ENCODE measurements around the gene ADCYAP1. TPM values are rescaled to one million over a fixed set of nuclear protein-coding genes. Genes with fewer than 3 reads are reported as not detected.
A peak's percentile ranks its signal among the peaks of the same experiment; 100 is the strongest.

The ADCYAP1 gene
- total and polyA plus RNA-seq, 2 donors (not counting 1 experiment from before 2014, with no cell fraction given), result not detected

- no peak overlapping the region for H3K4me2 ChIP-seq (ENCODE audit: extremely low read depth, insufficient read depth, low read length)
- H3K4me3 ChIP-seq (replicated peaks in 1 of 4; ENCODE audit: control extremely low read depth in 1 of 4, insufficient read depth in 1 of 4, low read depth in 3 of 4, low read length in 4 of 4), result no peak overlapping the region
- DNase-seq (ENCODE audit: low read depth in 2 of 2), result no peak
- H3K36me3 ChIP-seq (ENCODE audit: control insufficient read depth, insufficient read depth, low read length), result no peaks in the 10 kb centered on the region
- no peaks in the 10 kb centered on the region for H3K79me2 ChIP-seq (ENCODE audit: control insufficient read depth, insufficient read depth, low read length)
- no peaks in the 10 kb centered on the region for H3K9me3 ChIP-seq (ENCODE audit: control insufficient read depth, insufficient read depth, low read depth, low read length)
- no peaks in the 10 kb centered on the region for H3K4me1 ChIP-seq (ENCODE audit: control insufficient read depth, extremely low read depth, insufficient read depth, low read length)
- H2AFZ ChIP-seq (ENCODE audit: low read length), result no peak overlapping the region
- no peaks in the 10 kb centered on the region for H3K27me3 ChIP-seq (ENCODE audit: control insufficient read depth, insufficient read depth, low read length)
- TF ChIP-seq, protein P1, sequence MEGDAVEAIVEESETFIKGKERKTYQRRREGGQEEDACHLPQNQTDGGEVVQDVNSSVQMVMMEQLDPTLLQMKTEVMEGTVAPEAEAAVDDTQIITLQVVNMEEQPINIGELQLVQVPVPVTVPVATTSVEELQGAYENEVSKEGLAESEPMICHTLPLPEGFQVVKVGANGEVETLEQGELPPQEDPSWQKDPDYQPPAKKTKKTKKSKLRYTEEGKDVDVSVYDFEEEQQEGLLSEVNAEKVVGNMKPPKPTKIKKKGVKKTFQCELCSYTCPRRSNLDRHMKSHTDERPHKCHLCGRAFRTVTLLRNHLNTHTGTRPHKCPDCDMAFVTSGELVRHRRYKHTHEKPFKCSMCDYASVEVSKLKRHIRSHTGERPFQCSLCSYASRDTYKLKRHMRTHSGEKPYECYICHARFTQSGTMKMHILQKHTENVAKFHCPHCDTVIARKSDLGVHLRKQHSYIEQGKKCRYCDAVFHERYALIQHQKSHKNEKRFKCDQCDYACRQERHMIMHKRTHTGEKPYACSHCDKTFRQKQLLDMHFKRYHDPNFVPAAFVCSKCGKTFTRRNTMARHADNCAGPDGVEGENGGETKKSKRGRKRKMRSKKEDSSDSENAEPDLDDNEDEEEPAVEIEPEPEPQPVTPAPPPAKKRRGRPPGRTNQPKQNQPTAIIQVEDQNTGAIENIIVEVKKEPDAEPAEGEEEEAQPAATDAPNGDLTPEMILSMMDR (conservative IDR thresholded peaks at IDR 0.05 in 1 of 2, IDR thresholded peaks at IDR 0.05 in 1 of 2; ENCODE audit: low read depth in 1 of 2, low read length in 2 of 2), result no peak
- TF ChIP-seq EZH2 (IDR thresholded peaks at IDR 0.05; ENCODE audit: low read length, missing control alignments), result no peak
- H3K27ac ChIP-seq (ENCODE audit: insufficient read depth, low read length), result no peak overlapping the region
- no peak overlapping the region for H3K9ac ChIP-seq (ENCODE audit: insufficient read depth, low read length)
- H4K20me1 ChIP-seq (ENCODE audit: control insufficient read depth, extremely low read depth, insufficient read depth, low read length), result no peaks in the 10 kb centered on the region
Measured at GRCh38 chr18:923144-923866, 18.6 kb downstream of the ADCYAP1 start.

DNA sequence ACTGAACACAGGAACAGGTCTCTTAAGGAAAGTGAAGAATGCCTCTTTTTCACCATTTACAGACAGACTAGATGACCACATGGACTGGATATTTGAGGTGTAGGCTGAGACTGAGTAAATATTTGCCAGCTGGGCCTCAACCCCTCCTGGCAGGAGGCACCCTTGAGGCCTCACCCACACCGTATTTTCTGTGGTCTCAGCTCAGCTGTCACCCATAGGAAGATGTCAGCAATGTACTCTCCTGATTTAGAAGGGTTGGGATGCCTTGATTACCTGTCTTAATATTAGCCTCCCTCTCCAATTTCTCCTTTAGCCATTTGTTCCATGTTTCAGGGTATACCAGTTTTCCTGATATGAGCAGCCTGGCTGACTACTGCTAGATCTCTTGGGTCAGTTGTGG is 20.3 kb downstream of the ADCYAP1 start:
- Histone ChIP-seq H2AFZ (ENCODE audit: low read length) (no peak overlapping the region), H3K36me3 (ENCODE audit: control insufficient read depth, insufficient read depth, low read length) (no peaks in the 10 kb centered on the region), H3K79me2 (ENCODE audit: control insufficient read depth, insufficient read depth, low read length) (no peaks in the 10 kb centered on the region), H4K20me1 (ENCODE audit: control insufficient read depth, extremely low read depth, insufficient read depth, low read length) (no peaks in the 10 kb centered on the region), H3K4me3 (replicated peaks in 1 of 4; ENCODE audit: control extremely low read depth in 1 of 4, insufficient read depth in 1 of 4, low read depth in 3 of 4, low read length in 4 of 4) (no peak overlapping the region), H3K4me2 (ENCODE audit: extremely low read depth, insufficient read depth, low read length) (no peak overlapping the region), H3K27me3 (ENCODE audit: control insufficient read depth, insufficient read depth, low read length) (no peaks in the 10 kb centered on the region), H3K27ac (ENCODE audit: insufficient read depth, low read length) (no peak overlapping the region), H3K9me3 (ENCODE audit: control insufficient read depth, insufficient read depth, low read depth, low read length) (no peaks in the 10 kb centered on the region), H3K9ac (ENCODE audit: insufficient read depth, low read length) (no peak overlapping the region), H3K4me1 (ENCODE audit: control insufficient read depth, extremely low read depth, insufficient read depth, low read length) (no peaks in the 10 kb centered on the region)
- no peak for DNase-seq (ENCODE audit: low read depth in 2 of 2)
- TF ChIP-seq, protein P1 (conservative IDR thresholded peaks at IDR 0.05 in 1 of 2, IDR thresholded peaks at IDR 0.05 in 1 of 2; ENCODE audit: low read depth in 1 of 2, low read length in 2 of 2), result no peak
- no peak for TF ChIP-seq EZH2 (IDR thresholded peaks at IDR 0.05; ENCODE audit: low read length, missing control alignments)

- Histone ChIP-seq H3K9me3 (ENCODE audit: control insufficient read depth, insufficient read depth, low read depth, low read length) (no peaks in the 10 kb centered on the region), H3K36me3 (ENCODE audit: control insufficient read depth, insufficient read depth, low read length) (no peaks in the 10 kb centered on the region), H2AFZ (ENCODE audit: low read length) (no peak overlapping the region), H3K27me3 (ENCODE audit: control insufficient read depth, insufficient read depth, low read length) (no peaks in the 10 kb centered on the region), H3K4me3 (replicated peaks in 1 of 4; ENCODE audit: control extremely low read depth in 1 of 4, insufficient read depth in 1 of 4, low read depth in 3 of 4, low read length in 4 of 4) (no peak overlapping the region), H3K4me2 (ENCODE audit: extremely low read depth, insufficient read depth, low read length) (no peak overlapping the region), H3K4me1 (ENCODE audit: control insufficient read depth, extremely low read depth, insufficient read depth, low read length) (no peaks in the 10 kb centered on the region), H4K20me1 (ENCODE audit: control insufficient read depth, extremely low read depth, insufficient read depth, low read length) (no peaks in the 10 kb centered on the region), H3K79me2 (ENCODE audit: control insufficient read depth, insufficient read depth, low read length) (no peaks in the 10 kb centered on the region), H3K27ac (ENCODE audit: insufficient read depth, low read length) (no peak overlapping the region), H3K9ac (ENCODE audit: insufficient read depth, low read length) (no peak overlapping the region)
- TF ChIP-seq EZH2 (IDR thresholded peaks at IDR 0.05; ENCODE audit: low read length, missing control alignments), result no peak
- TF ChIP-seq, protein P1 (conservative IDR thresholded peaks at IDR 0.05 in 1 of 2, IDR thresholded peaks at IDR 0.05 in 1 of 2; ENCODE audit: low read depth in 1 of 2, low read length in 2 of 2), result no peak
- DNase-seq (ENCODE audit: low read depth in 2 of 2), result peak in 1 of 2 donors; percentile 57
Measured at GRCh38 chr18:926946-927345, 22.3 kb downstream of the ADCYAP1 start.

All from fibroblast of lung (primary cell).